Central memory CD4-positive, alpha-beta T cell (primary cell): ENCODE data around the gene MMP21.

Source experiments
- DNase-seq: peaks from one replicate; pipeline ENCODE4 v3.0.0; 2022

MMP21 gene

GRCh38 chr10:125762692-125763648 lies 12.7 kb downstream of the MMP21 start:
- no peak for DNase-seq

- no peak for DNase-seq
These were observed 13.7 kb downstream of the MMP21 start for GRCh38 chr10:125761961-125762360.

GRCh38 chr10:125757742-125758141 lies 17.9 kb downstream of the MMP21 start:
- no peak for DNase-seq

- DNase-seq: no peak
These were observed 18.7 kb downstream of the MMP21 start for GRCh38 chr10:125756853-125757487.

GRCh38 chr10:125756196-125756595 lies 19.4 kb downstream of the MMP21 start:
- DNase-seq: no peak

- no peak for DNase-seq
These were observed 28.2 kb downstream of the MMP21 start for GRCh38 chr10:125747417-125747816.

- DNase-seq: no peak
These were observed 30.7 kb downstream of the MMP21 start for GRCh38 chr10:125744909-125745308.

- DNase-seq: no peak
These were observed 33.2 kb downstream of the MMP21 start for GRCh38 chr10:125742465-125742864.

GRCh38 chr10:125739994-125740679 lies 35.5 kb downstream of the MMP21 start:
- no peak for DNase-seq

GRCh38 chr10:125738206-125738605 lies 37.4 kb downstream of the MMP21 start:
- no peak for DNase-seq

GRCh38 chr10:125734823-125735222 lies 40.8 kb downstream of the MMP21 start:
- no peak for DNase-seq

- DNase-seq: no peak
These were observed 41.5 kb downstream of the MMP21 start for GRCh38 chr10:125734148-125734547.

GRCh38 chr10:125727436-125727835 lies 48.2 kb downstream of the MMP21 start:
- DNase-seq: no peak

- DNase-seq: no peak
These were observed 48.7 kb downstream of the MMP21 start for GRCh38 chr10:125726914-125727313.

- no peak for DNase-seq
These were observed 52.8 kb downstream of the MMP21 start for GRCh38 chr10:125722811-125723210.

- no peak for DNase-seq
These were observed 54.6 kb downstream of the MMP21 start for GRCh38 chr10:125721035-125721434.

- no peak for DNase-seq
These were observed 55.6 kb downstream of the MMP21 start for GRCh38 chr10:125720002-125720382.

GRCh38 chr10:125719173-125720001 lies 56.2 kb downstream of the MMP21 start, which contains the start of gene EDRF1:
Gene EDRF1, plus strand, starts transcription at chr10:125719709. Its CDS starts 99 bp downstream, at chr10:125719808.
- peak; percentile 99 for DNase-seq
